GM15510 (cell line): ENCODE measurements around the gene FRZB.

Experiments used
- POLR2A ChIP-seq: IDR thresholded peaks from 3 replicates; pipeline ENCODE4 v1.6.1; 2011; ENCODE audit warnings: borderline replicate concordance; ENCODE audit not compliant: insufficient read length; ENCODE audit errors: extremely low read depth

FRZB gene

DNA sequence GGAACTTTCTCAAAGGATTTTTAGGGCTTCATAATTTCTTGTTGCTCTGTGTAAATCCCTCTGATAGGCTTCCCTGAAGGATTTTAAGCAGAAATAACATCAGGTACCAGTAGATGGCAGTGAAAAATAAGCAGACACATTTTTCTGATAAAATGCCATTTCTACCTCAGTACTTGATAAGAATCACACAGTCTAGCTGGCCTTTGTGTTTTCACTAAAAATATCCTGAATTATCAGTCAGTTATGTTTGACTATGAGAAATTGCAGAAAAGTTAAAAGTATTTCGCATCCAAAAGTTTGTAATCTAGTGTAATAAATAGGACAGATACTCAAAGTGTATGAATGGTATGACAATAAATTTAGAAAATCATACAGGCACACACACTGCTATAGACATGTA lies 81.7 kb downstream of the FRZB start:
- no peak for TF ChIP-seq POLR2A

DNA sequence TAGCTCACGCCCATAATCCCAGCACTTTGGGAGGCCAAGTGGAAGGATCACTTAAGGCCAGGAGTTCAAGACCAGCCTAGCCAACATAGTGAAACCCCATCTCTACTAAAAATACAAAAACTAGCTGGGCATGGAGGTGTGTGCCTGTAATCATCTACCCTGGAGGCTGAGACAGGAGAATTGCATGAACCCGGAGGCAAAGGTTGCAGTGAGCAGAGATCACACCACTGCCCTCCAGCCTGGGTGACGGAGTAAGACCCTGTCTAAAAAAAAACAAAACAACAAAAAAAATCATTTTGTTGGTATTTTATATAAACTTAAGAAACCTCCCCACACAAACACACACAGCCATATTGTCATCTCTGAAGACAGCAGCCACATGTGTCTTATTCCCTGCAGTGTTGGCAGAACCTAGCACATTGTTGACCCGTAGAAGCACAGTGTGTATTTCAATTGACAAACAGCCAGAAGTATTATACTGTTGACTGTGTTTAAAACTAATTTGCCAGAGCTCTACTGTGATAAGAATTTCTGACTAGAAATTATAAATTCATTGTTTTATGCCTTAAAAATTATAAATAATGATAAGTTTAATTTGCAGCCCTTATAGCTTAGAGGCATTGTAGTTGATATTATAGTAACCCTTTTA lies 82.3 kb downstream of the FRZB start:
- TF ChIP-seq POLR2A = no peak
